Fibroblast of mammary gland (primary cell): Measurements from ENCODE around the gene GALNT2.

ENCODE experiments used
- DNase-seq: peaks from one replicate; pipeline ENCODE4 v3.0.0-alpha.2; 2010; ENCODE audit warnings: low read depth
- H3K4me3 ChIP-seq: 2 replicates; pipeline ENCODE4 v1.5.1; 2011; ENCODE audit warnings: low read depth, mild to moderate bottlenecking, low read length, moderate library complexity; ENCODE audit not compliant: control insufficient read depth
- TF ChIP-seq, protein P1 (sequence below): conservative IDR thresholded peaks from 2 replicates; pipeline ENCODE4 v1.5.1; 2011; ENCODE audit warnings: low read depth, low read length, inconsistent platforms; ENCODE audit not compliant: control insufficient read depth, insufficient read depth

The GALNT2 gene

GRCh38 chr1:230073371-230074035 lies 6.5 kb downstream of the GALNT2 start:
- TF ChIP-seq, protein P1, sequence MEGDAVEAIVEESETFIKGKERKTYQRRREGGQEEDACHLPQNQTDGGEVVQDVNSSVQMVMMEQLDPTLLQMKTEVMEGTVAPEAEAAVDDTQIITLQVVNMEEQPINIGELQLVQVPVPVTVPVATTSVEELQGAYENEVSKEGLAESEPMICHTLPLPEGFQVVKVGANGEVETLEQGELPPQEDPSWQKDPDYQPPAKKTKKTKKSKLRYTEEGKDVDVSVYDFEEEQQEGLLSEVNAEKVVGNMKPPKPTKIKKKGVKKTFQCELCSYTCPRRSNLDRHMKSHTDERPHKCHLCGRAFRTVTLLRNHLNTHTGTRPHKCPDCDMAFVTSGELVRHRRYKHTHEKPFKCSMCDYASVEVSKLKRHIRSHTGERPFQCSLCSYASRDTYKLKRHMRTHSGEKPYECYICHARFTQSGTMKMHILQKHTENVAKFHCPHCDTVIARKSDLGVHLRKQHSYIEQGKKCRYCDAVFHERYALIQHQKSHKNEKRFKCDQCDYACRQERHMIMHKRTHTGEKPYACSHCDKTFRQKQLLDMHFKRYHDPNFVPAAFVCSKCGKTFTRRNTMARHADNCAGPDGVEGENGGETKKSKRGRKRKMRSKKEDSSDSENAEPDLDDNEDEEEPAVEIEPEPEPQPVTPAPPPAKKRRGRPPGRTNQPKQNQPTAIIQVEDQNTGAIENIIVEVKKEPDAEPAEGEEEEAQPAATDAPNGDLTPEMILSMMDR, result no peak
- no peak overlapping the region for H3K4me3 ChIP-seq
- peak; percentile 78 for DNase-seq

DNA sequence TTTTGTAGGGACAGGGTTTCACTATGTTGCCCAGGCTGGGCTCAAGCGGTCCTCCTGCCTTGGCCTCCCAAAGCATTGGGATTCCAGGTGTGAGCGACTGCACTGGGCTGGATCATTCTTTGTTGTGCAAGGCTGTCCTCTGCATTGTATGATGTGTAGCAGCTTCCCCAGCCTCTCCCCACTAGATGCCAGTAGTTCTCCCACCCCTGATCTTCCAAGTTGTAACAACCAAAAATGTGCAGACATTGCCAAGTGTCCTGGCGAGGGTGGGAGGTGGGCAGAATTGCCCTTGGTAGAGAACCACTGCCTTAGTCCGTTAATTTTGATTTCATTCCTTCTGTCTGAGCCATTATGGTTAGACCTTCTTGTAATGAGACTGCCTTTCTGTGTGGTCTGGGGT lies 7.2 kb downstream of the GALNT2 start:
- DNase-seq, result no peak
- TF ChIP-seq, protein P1, result no peak
- no peak overlapping the region for H3K4me3 ChIP-seq

DNA sequence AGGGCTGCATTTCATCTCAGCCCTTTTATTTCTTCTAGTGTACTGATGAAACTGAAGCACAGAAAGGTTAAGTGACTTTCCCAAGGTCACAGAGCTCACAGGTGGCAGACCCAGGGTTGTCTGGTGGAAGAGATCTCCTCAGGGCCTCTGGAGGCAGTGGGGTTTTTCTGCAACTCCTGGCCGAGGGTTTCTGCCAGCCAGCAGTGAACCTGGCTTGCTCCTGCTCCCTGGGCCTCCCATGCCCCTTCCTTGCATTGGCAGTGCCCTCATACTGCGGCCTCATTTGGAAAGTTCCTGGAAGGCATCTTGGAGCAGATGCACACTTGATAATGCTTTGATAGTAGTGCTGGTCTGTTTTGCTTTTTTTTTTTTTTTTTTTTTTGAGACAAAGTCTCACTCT lies 7.7 kb downstream of the GALNT2 start:
- TF ChIP-seq, protein P1, result no peak

GRCh38 chr1:230076121-230076520 lies 9.1 kb downstream of the GALNT2 start:
- H3K4me3 ChIP-seq, result no peak overlapping the region
- TF ChIP-seq, protein P1, result no peak
- DNase-seq, result no peak

More for the DNA sequence above, 7.7 kb downstream of the GALNT2 start:
- no peak for DNase-seq
- no peak overlapping the region for H3K4me3 ChIP-seq

DNA sequence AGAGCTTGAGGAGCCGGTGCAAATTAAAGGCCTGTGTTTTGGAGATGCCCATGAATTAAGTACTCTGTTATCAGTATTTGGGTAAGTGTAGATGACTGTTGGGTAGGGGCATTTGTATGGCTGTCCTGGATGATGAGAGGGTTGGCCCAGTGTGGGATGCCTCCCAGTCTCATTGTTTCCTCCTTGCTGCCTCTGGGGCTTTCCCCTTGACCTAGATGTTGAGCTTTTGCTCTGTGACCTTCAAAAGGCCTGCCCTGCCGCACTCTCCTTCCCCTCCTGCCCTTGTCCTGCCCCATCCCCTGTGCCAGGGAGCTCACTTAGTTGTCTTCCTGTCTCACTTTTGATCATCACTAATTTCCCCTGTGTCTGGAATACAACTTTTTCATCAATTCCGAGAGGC lies 10.0 kb downstream of the GALNT2 start:
- no peak for DNase-seq
- TF ChIP-seq, protein P1, result no peak
- H3K4me3 ChIP-seq, result no peak overlapping the region

- TF ChIP-seq, protein P1, result no peak
- DNase-seq, result peak; percentile 54
Measured at GRCh38 chr1:230077436-230078213, 10.6 kb downstream of the GALNT2 start.

More at GRCh38 chr1:230077436-230078213, 10.6 kb downstream of the GALNT2 start:
- no peak overlapping the region for H3K4me3 ChIP-seq
